HepG2 (cell line): Measurements from ENCODE around the gene ZNRD2. TPM values are rescaled to one million over a fixed set of nuclear protein-coding genes. Genes with fewer than 3 reads are reported as not detected.

ENCODE experiments used
- ATF1 ChIP-seq: IDR thresholded peaks from 2 replicates; pipeline ENCODE4 v1.6.1; 2016; ENCODE audit warnings: mild to moderate bottlenecking, control low read depth
- CTCF ChIP-seq: sonication (generic); formaldehyde crosslinking; IDR thresholded peaks from 2 replicates; pipeline ENCODE4 v1.5.0; 2020; ENCODE audit warnings: mild to moderate bottlenecking, missing genetic modification reagents, moderate library complexity
- KAT8 ChIP-seq: IDR thresholded peaks from 2 replicates; pipeline ENCODE4 v1.6.1; 2016; ENCODE audit warnings: missing genetic modification reagents, missing compliant biosample characterization
- MIER3 ChIP-seq: IDR thresholded peaks from 2 replicates; pipeline ENCODE4 v1.6.1; 2016; ENCODE audit warnings: missing compliant biosample characterization, borderline replicate concordance
- MTERF4 ChIP-seq: sonication (generic); formaldehyde crosslinking; IDR thresholded peaks from 2 replicates; pipeline ENCODE4 v1.8.0; 2023; ENCODE audit warnings: mild to moderate bottlenecking, missing genetic modification reagents
- PCBP2 ChIP-seq: fragments of 200-400 bp; formaldehyde crosslinking; optimal IDR thresholded peaks from 2 replicates; pipeline ENCODE3; 2018; ENCODE audit warnings: low read length, low read depth; ENCODE audit not compliant: poor library complexity, severe bottlenecking
- RARA ChIP-seq: IDR thresholded peaks from 2 replicates; pipeline ENCODE4 v1.6.1; 2016; ENCODE audit warnings: missing genetic modification reagents, missing compliant biosample characterization
- RFX3 ChIP-seq: IDR thresholded peaks from 2 replicates; pipeline ENCODE4 v1.6.1; 2016; ENCODE audit warnings: missing biosample characterization, missing genetic modification reagents
- SNAPC4 ChIP-seq: sonication (generic); formaldehyde crosslinking; IDR thresholded peaks from 2 replicates; pipeline ENCODE4 v1.4.0; 2020; ENCODE audit warnings: mild to moderate bottlenecking, missing genetic modification reagents
- TBX2 ChIP-seq: sonication (generic); formaldehyde crosslinking; IDR thresholded peaks from 2 replicates; pipeline ENCODE4 v1.5.0; 2020; ENCODE audit warnings: missing genetic modification reagents, mild to moderate bottlenecking, borderline replicate concordance
- TRIM24 ChIP-seq: sonication (generic); formaldehyde crosslinking; IDR thresholded peaks from 2 replicates; pipeline ENCODE4 v1.8.0; 2022; ENCODE audit warnings: mild to moderate bottlenecking, missing genetic modification reagents
- ZBTB42 ChIP-seq: sonication (generic); formaldehyde crosslinking; IDR thresholded peaks from 2 replicates; pipeline ENCODE4 v1.5.0; 2020; ENCODE audit warnings: mild to moderate bottlenecking, missing genetic modification reagents
- ZMAT5 ChIP-seq: sonication (generic); formaldehyde crosslinking; IDR thresholded peaks from 2 replicates; pipeline ENCODE4 v1.5.0; 2020; ENCODE audit warnings: mild to moderate bottlenecking, low read depth, missing genetic modification reagents, borderline replicate concordance
- ZNF253 ChIP-seq: sonication (generic); formaldehyde crosslinking; IDR thresholded peaks from 2 replicates; pipeline ENCODE4 v1.8.0; 2022; ENCODE audit warnings: mild to moderate bottlenecking, missing genetic modification reagents, borderline replicate concordance
- ZNF350 ChIP-seq: sonication (generic); formaldehyde crosslinking; IDR thresholded peaks from 2 replicates; pipeline ENCODE4 v1.4.0; 2020; ENCODE audit warnings: mild to moderate bottlenecking, low read depth, missing genetic modification reagents, borderline replicate concordance
- ZNF589 ChIP-seq: sonication (generic); formaldehyde crosslinking; conservative IDR thresholded peaks from 2 replicates; pipeline ENCODE4 v1.8.0; 2022; ENCODE audit warnings: mild to moderate bottlenecking, moderate library complexity, missing genetic modification reagents
- ZNF704 ChIP-seq: sonication (generic); formaldehyde crosslinking; IDR thresholded peaks from 2 replicates; pipeline ENCODE4 v1.8.1; 2023; ENCODE audit warnings: mild to moderate bottlenecking, inconsistent platforms, moderate library complexity, missing genetic modification reagents, borderline replicate concordance
- ZSCAN31 ChIP-seq: sonication (generic); formaldehyde crosslinking; IDR thresholded peaks from 2 replicates; pipeline ENCODE4 v1.5.0; 2020; ENCODE audit warnings: low read depth, mild to moderate bottlenecking, missing genetic modification reagents
- polyA plus RNA-seq, 8 experiments: library from polyadenylated mRNA; depleted of rRNA in 3 of 8; stranded (reverse) in 7 of 8; unstranded in 1 of 8; fragments of >200 nt; fragmentation: Illumina TruSeq in 4 of 8; extraction: Trizol in 4 of 8; gene quantifications; 2 replicates each; pipeline versions ENCODE4 v1.2.1 to v1.2.3, GENCODE V29; 2011 to 2016; ENCODE audit warnings: low read depth in 4 of 8, missing spikeins in 1 of 8, mixed read lengths in 1 of 8; ENCODE audit not compliant: insufficient read depth in 1 of 8
- total RNA-seq, 5 experiments: library from RNA; depleted of rRNA; stranded (reverse); fragments of >200 nt; fragmentation: Illumina TruSeq; extraction: Trizol; gene quantifications; 2 replicates each; pipeline ENCODE4 v1.2.3, GENCODE V29; 2016; ENCODE audit warnings: low read depth in 1 of 5

The ZNRD2 gene
- total and polyA plus RNA-seq, 2 of the 13 experiments (the other 11 are each of a cell fraction or from before 2014, with no cell fraction given) = 29.2 to 34.0 TPM

GRCh38 chr11:65569973-65570918, at the start of gene ZNRD2 (continued):
- TF ChIP-seq KAT8 (CRISPR knock-in tag) (peak; percentile 98), ZNF589 (CRISPR knock-in tag) (peak; percentile 22), ZNF704 (CRISPR knock-in tag) (peak; percentile 40; the same call in 1 of the 2 replicates), ZMAT5 (CRISPR knock-in tag) (no peak), ZNF350 (peak; percentile 98; the same call in 1 of the 2 replicates), ZSCAN31 (CRISPR knock-in tag) (peak; percentile 24; the same call in 1 of the 2 replicates), SNAPC4 (no peak; the same call in none of the 2 replicates), ZBTB42 (CRISPR knock-in tag) (no peak; the same call in 1 of the 2 replicates), CTCF (CRISPR knock-in tag) (peak; percentile 93), RARA (CRISPR knock-in tag) (peak; percentile 49; the same call in 1 of the 2 replicates), TBX2 (CRISPR knock-in tag) (peak; percentile 74; the same call in 1 of the 2 replicates), ATF1 (CRISPR knock-in tag) (peak; percentile 98), PCBP2 (no peak), RFX3 (CRISPR knock-in tag) (peak; percentile 50; the same call in 1 of the 2 replicates), MTERF4 (CRISPR knock-in tag) (peak; percentile 94), TRIM24 (no peak), ZNF253 (CRISPR knock-in tag) (no peak), MIER3 (CRISPR knock-in tag) (peak; percentile 71; the same call in 1 of the 2 replicates)
